GM21619 (cell line): Measurements from ENCODE around the gene APOBEC3G.
"Not testable (repeated sequence)": the region's sequence is repeated elsewhere in the genome, so short reads cannot be mapped to it uniquely, and the experiment has no call there.

Source experiments
- ATAC-seq: cut with Tn5 transposase; IDR thresholded peaks from one replicate; pipeline ENCODE4 v1.9.1; 2021; ENCODE audit not compliant: unreplicated experiment

APOBEC3G gene

GRCh38 chr22:39066442-39067276, 10.4 kb upstream of the APOBEC3G start:
- ATAC-seq, result peak; percentile 37

GRCh38 chr22:39068033-39068785, 8.9 kb upstream of the APOBEC3G start:
- ATAC-seq, result no peak

GRCh38 chr22:39070186-39070585, 6.9 kb upstream of the APOBEC3G start:
- no peak for ATAC-seq

GRCh38 chr22:39072581-39072981, 4.5 kb upstream of the APOBEC3G start:
- peak; percentile 35 for ATAC-seq

GRCh38 chr22:39073981-39074380, 3.1 kb upstream of the APOBEC3G start:
- no peak for ATAC-seq

- ATAC-seq, result not testable (repeated sequence)
These were observed 685 bp upstream of the APOBEC3G start for GRCh38 chr22:39076155-39077025.

GRCh38 chr22:39077912-39078311, 837 bp downstream of the APOBEC3G start:
- ATAC-seq, result not testable (repeated sequence)

GRCh38 chr22:39078329-39078728, 1.3 kb downstream of the APOBEC3G start:
- no peak for ATAC-seq

- ATAC-seq, result not testable (repeated sequence)
These were observed 2.1 kb downstream of the APOBEC3G start for GRCh38 chr22:39079054-39079637.

- ATAC-seq, result no peak
These were observed 3.1 kb downstream of the APOBEC3G start for GRCh38 chr22:39080052-39080762.

GRCh38 chr22:39081016-39081415, 3.9 kb downstream of the APOBEC3G start:
- no peak for ATAC-seq

GRCh38 chr22:39081598-39081997, 4.5 kb downstream of the APOBEC3G start:
- no peak for ATAC-seq

- ATAC-seq, result no peak
These were observed 6.4 kb downstream of the APOBEC3G start for GRCh38 chr22:39083212-39084165.

- ATAC-seq, result no peak
These were observed 7.6 kb downstream of the APOBEC3G start for GRCh38 chr22:39084666-39085065.

GRCh38 chr22:39087098-39087497, 10.0 kb downstream of the APOBEC3G start:
- no peak for ATAC-seq

- ATAC-seq, result no peak
These were observed 11.0 kb downstream of the APOBEC3G start for GRCh38 chr22:39087881-39088684.

- no peak for ATAC-seq
These were observed 11.6 kb downstream of the APOBEC3G start for GRCh38 chr22:39088685-39089032.

- ATAC-seq, result no peak
These were observed 12.9 kb downstream of the APOBEC3G start for GRCh38 chr22:39089928-39090327.
